Measurements from ENCODE around the gene CRYBG1.

Gene CRYBG1

GRCh38 chr6:106369739-106370138 is 9.2 kb downstream of the CRYBG1 start:
- Histone ChIP-seq H3K4me3 (replicated peaks; ENCODE audit: low read depth, low read length) (no peak overlapping the region), H3K36me3 (ENCODE audit: control insufficient read depth, insufficient read depth, low read length) (no peaks in the 10 kb centered on the region), H3K27me3 (replicated peaks; ENCODE audit: control insufficient read depth, insufficient read depth, low read length) (no peaks in the 10 kb centered on the region)
- DNase-seq (ENCODE audit: extremely low read depth, insufficient read length) = no peak
- TF ChIP-seq CTCF (IDR thresholded peaks at IDR 0.05; ENCODE audit: insufficient read depth, low read length, poor library complexity, severe bottlenecking) = no peak

DNA sequence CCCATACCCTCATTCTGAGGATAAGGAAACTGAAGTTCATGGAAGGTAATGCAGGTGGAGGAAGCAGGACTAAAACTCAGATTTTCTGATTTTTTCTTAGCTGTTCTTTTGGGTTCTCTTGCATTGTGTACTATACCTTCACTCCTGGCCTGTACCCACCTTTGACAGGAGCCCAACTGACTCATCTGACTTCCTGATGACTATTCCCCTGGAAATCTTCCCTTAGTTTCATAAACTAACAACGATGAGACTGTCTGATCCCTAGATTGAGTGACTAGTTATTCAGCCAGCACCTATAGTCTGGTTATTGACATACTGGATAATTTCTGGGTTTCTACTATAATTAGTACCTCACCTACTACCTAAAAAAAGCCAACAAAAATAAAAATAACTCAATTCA is 10.1 kb downstream of the CRYBG1 start:
- no peak for TF ChIP-seq CTCF (IDR thresholded peaks at IDR 0.05; ENCODE audit: insufficient read depth, low read length, poor library complexity, severe bottlenecking)
- no peaks in the 10 kb centered on the region for H3K36me3 ChIP-seq (ENCODE audit: control insufficient read depth, insufficient read depth, low read length)
- no peak for DNase-seq (ENCODE audit: extremely low read depth, insufficient read length)
- no peaks in the 10 kb centered on the region for H3K27me3 ChIP-seq (replicated peaks; ENCODE audit: control insufficient read depth, insufficient read depth, low read length)
- H3K4me3 ChIP-seq (replicated peaks; ENCODE audit: low read depth, low read length) = no peak overlapping the region

DNA sequence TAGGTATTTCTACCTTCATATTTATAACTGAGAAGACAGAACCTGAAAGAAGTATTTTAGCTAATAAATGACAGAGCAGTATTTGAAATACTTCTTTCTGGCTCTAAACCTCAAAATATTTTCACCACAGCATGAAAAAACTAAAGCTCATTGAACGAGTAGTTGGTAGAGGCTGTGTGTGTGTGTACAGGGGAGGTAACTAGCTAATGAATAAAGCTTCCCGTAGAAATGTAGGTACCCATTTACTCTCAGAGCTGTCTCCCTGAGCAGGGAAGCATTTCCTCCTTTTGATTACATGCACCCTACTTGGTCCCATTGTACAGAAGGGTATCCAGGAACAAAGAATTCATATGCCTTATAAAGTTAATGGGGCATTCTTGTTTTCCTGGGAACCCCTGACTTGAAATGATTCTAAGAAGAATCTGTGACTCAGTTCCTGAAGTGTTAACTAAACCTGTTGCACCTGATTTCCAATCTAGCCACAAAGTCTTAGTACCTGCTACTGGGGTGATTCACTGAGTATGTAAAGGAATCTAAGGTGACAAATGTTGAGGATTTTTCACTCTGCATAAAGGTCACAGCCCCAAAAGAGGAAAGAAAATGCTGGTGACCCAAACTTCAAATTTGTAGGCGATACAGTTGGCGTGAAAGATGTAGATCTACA is 12.5 kb downstream of the CRYBG1 start:
- Histone ChIP-seq H3K4me3 (replicated peaks; ENCODE audit: low read depth, low read length) (no peak overlapping the region), H3K36me3 (ENCODE audit: control insufficient read depth, insufficient read depth, low read length) (no peaks in the 10 kb centered on the region), H3K27me3 (replicated peaks; ENCODE audit: control insufficient read depth, insufficient read depth, low read length) (no peaks in the 10 kb centered on the region)
- no peak for TF ChIP-seq CTCF (IDR thresholded peaks at IDR 0.05; ENCODE audit: insufficient read depth, low read length, poor library complexity, severe bottlenecking)
- no peak for DNase-seq (ENCODE audit: extremely low read depth, insufficient read length)

GRCh38 chr6:106373502-106374239 is 13.2 kb downstream of the CRYBG1 start:
- TF ChIP-seq CTCF (IDR thresholded peaks at IDR 0.05; ENCODE audit: insufficient read depth, low read length, poor library complexity, severe bottlenecking) = no peak
- H3K27me3 ChIP-seq (replicated peaks; ENCODE audit: control insufficient read depth, insufficient read depth, low read length) = no peaks in the 10 kb centered on the region
- DNase-seq (ENCODE audit: extremely low read depth, insufficient read length) = no peak
- no peaks in the 10 kb centered on the region for H3K36me3 ChIP-seq (ENCODE audit: control insufficient read depth, insufficient read depth, low read length)
- H3K4me3 ChIP-seq (replicated peaks; ENCODE audit: low read depth, low read length) = no peak overlapping the region

GRCh38 chr6:106377061-106377540 is 16.6 kb downstream of the CRYBG1 start:
- Histone ChIP-seq H3K27me3 (replicated peaks; ENCODE audit: control insufficient read depth, insufficient read depth, low read length) (no peaks in the 10 kb centered on the region), H3K4me3 (replicated peaks; ENCODE audit: low read depth, low read length) (no peak overlapping the region), H3K36me3 (ENCODE audit: control insufficient read depth, insufficient read depth, low read length) (no peaks in the 10 kb centered on the region)
- TF ChIP-seq CTCF (IDR thresholded peaks at IDR 0.05; ENCODE audit: insufficient read depth, low read length, poor library complexity, severe bottlenecking) = no peak
- no peak for DNase-seq (ENCODE audit: extremely low read depth, insufficient read length)

All from GM06990 (cell line).